Activated CD4-positive, alpha-beta T cell treated with anti-CD3 and anti-CD28 coated beads, Interleukin-2, amount 10 ng/mL, durations not matched to agents 24 days and 14 days (primary cell): ENCODE data around the gene TAS2R5. TPM values are rescaled to one million over a fixed set of nuclear protein-coding genes. Genes with fewer than 3 reads are reported as not detected.
A peak's percentile ranks its signal among the peaks of the same experiment; 100 is the strongest.
"Not testable (repeated sequence)": the region's sequence is repeated elsewhere in the genome, so short reads cannot be mapped to it uniquely, and the experiment has no call there.

Experiments
- DNase-seq: peaks from one replicate; pipeline ENCODE4 v3.0.0; 2022
- H3K27ac Mint-ChIP-seq: one replicate; pipeline ENCODE4 v1.8.0; 2022; ENCODE audit warnings: mild to moderate bottlenecking, mixed read lengths
- H3K27me3 Mint-ChIP-seq: one replicate; pipeline ENCODE4 v1.8.0; 2022; ENCODE audit warnings: mixed read lengths
- H3K36me3 Mint-ChIP-seq: one replicate; pipeline ENCODE4 v1.8.0; 2022; ENCODE audit warnings: low read depth, mild to moderate bottlenecking, mixed read lengths
- H3K4me1 Mint-ChIP-seq: one replicate; pipeline ENCODE4 v1.8.0; 2021; ENCODE audit warnings: mixed read lengths
- H3K4me3 Mint-ChIP-seq: one replicate; pipeline ENCODE4 v1.8.0; 2022; ENCODE audit warnings: mild to moderate bottlenecking, moderate library complexity, mixed read lengths
- H3K9me3 Mint-ChIP-seq: one replicate; pipeline ENCODE4 v1.8.0; 2021; ENCODE audit warnings: mixed read lengths
- intact Hi-C: fragments of 100-400 bp; cut with micrococcal nuclease; formaldehyde crosslinking; loops from one replicate; pipeline ENCODE4 v1.15.1; 2023
- total RNA-seq: library from RNA; stranded (reverse); gene quantifications from 2 replicates; pipeline ENCODE4 v1.2.3, GENCODE V29; 2022

Gene TAS2R5
- 0.89 and 1.0 TPM in 2 replicates for total RNA-seq

GRCh38 chr7:141789917-141790316 lies at the start of gene TAS2R5:
TAS2R5 (plus strand) TSS chr7:141790217; CDS start chr7:141790362, 145 bp downstream.
- no peaks in the 10 kb centered on the region for H3K36me3 Mint-ChIP-seq
- H3K9me3 Mint-ChIP-seq, result no peaks in the 10 kb centered on the region
- H3K27me3 Mint-ChIP-seq, result no peaks in the 10 kb centered on the region
- no peak within 1 kb of the TSS for H3K27ac Mint-ChIP-seq
- intact Hi-C loops, result no loop called here
- no peak within 1 kb of the TSS for H3K4me3 Mint-ChIP-seq
- peak; percentile 29 for DNase-seq
- no peaks in the 10 kb centered on the region for H3K4me1 Mint-ChIP-seq

- peaks cover 28% of the 10 kb centered on the region for H3K4me1 Mint-ChIP-seq
- H3K27ac Mint-ChIP-seq, result no peak overlapping the region
- intact Hi-C loops, result no loop called here
- no peaks in the 10 kb centered on the region for H3K9me3 Mint-ChIP-seq
- H3K27me3 Mint-ChIP-seq, result peaks cover 5% of the 10 kb centered on the region
- peaks cover 71% of the 10 kb centered on the region for H3K36me3 Mint-ChIP-seq
- no peak for DNase-seq
- no peak overlapping the region for H3K4me3 Mint-ChIP-seq
Measured at GRCh38 chr7:141742229-141742628, 47.8 kb upstream of the TAS2R5 start.

GRCh38 chr7:141744131-141744530 lies 45.9 kb upstream of the TAS2R5 start:
- no peak for DNase-seq
- peaks cover 18% of the 10 kb centered on the region for H3K4me1 Mint-ChIP-seq
- peaks cover 73% of the 10 kb centered on the region for H3K36me3 Mint-ChIP-seq
- H3K27ac Mint-ChIP-seq, result no peak overlapping the region
- H3K27me3 Mint-ChIP-seq, result no peaks in the 10 kb centered on the region
- intact Hi-C loops, result no loop called here
- H3K4me3 Mint-ChIP-seq, result no peak overlapping the region
- no peaks in the 10 kb centered on the region for H3K9me3 Mint-ChIP-seq

GRCh38 chr7:141748396-141748795 lies 41.6 kb upstream of the TAS2R5 start:
- no peak for DNase-seq
- Mint-ChIP-seq H3K4me3 (no peak overlapping the region), H3K27ac (no peak overlapping the region), H3K9me3 (peaks cover 17% of the 10 kb centered on the region), H3K36me3 (peaks cover 77% of the 10 kb centered on the region), H3K27me3 (no peaks in the 10 kb centered on the region), H3K4me1 (no peaks in the 10 kb centered on the region)
- intact Hi-C loops, result no loop called here

GRCh38 chr7:141751904-141752303 lies 38.1 kb upstream of the TAS2R5 start:
- H3K4me1 Mint-ChIP-seq, H3K27ac Mint-ChIP-seq, DNase-seq, intact Hi-C loops, H3K27me3 Mint-ChIP-seq, H3K4me3 Mint-ChIP-seq: not testable (repeated sequence)
- Mint-ChIP-seq H3K36me3 (peaks cover 78% of the 10 kb centered on the region), H3K9me3 (peaks cover 17% of the 10 kb centered on the region)

- DNase-seq, result no peak
- peaks cover 83% of the 10 kb centered on the region for H3K36me3 Mint-ChIP-seq
- no peaks in the 10 kb centered on the region for H3K4me1 Mint-ChIP-seq
- H3K27ac Mint-ChIP-seq, result no peak overlapping the region
- no peak overlapping the region for H3K4me3 Mint-ChIP-seq
- peaks cover 17% of the 10 kb centered on the region for H3K9me3 Mint-ChIP-seq
- intact Hi-C loops, result no loop called here
- H3K27me3 Mint-ChIP-seq, result no peaks in the 10 kb centered on the region
Measured at GRCh38 chr7:141752634-141753033, 37.4 kb upstream of the TAS2R5 start.

- no peaks in the 10 kb centered on the region for H3K4me1 Mint-ChIP-seq
- H3K27me3 Mint-ChIP-seq, result no peaks in the 10 kb centered on the region
- intact Hi-C loops, result loop anchor here (1.0 kb wide), 1 partner anchor 31 kb away; no protein-coding TSS in a partner anchor
- H3K27ac Mint-ChIP-seq, result no peak overlapping the region
- H3K36me3 Mint-ChIP-seq, result peaks cover 83% of the 10 kb centered on the region
- peak; percentile 65 for DNase-seq
- peaks cover 15% of the 10 kb centered on the region for H3K9me3 Mint-ChIP-seq
- no peak overlapping the region for H3K4me3 Mint-ChIP-seq
Measured at GRCh38 chr7:141754939-141755338, 35.1 kb upstream of the TAS2R5 start.

GRCh38 chr7:141763797-141764196 lies 26.2 kb upstream of the TAS2R5 start, which contains the start of gene TAS2R3:
TAS2R3 (plus strand) TSS chr7:141764097; CDS start chr7:141764159, 62 bp downstream.
- no peak within 1 kb of the TSS for H3K27ac Mint-ChIP-seq

GRCh38 chr7:141770083-141770583 lies 19.9 kb upstream of the TAS2R5 start:
- H3K4me3 Mint-ChIP-seq, H3K9me3 Mint-ChIP-seq, H3K4me1 Mint-ChIP-seq, H3K27ac Mint-ChIP-seq, intact Hi-C loops, H3K27me3 Mint-ChIP-seq, DNase-seq: not testable (repeated sequence)
- peaks cover 12% of the 10 kb centered on the region for H3K36me3 Mint-ChIP-seq

More at GRCh38 chr7:141763797-141764196, 26.2 kb upstream of the TAS2R5 start, which contains the start of gene TAS2R3:
- DNase-seq, result no peak
- no peaks in the 10 kb centered on the region for H3K27me3 Mint-ChIP-seq
- H3K4me1 Mint-ChIP-seq, result no peaks in the 10 kb centered on the region
- intact Hi-C loops, result no loop called here
- no peak within 1 kb of the TSS for H3K4me3 Mint-ChIP-seq
- H3K9me3 Mint-ChIP-seq, result no peaks in the 10 kb centered on the region
- peaks cover 39% of the 10 kb centered on the region for H3K36me3 Mint-ChIP-seq

- no peaks in the 10 kb centered on the region for H3K27me3 Mint-ChIP-seq
- intact Hi-C loops, result no loop called here
Measured at GRCh38 chr7:141776374-141776773, 13.6 kb upstream of the TAS2R5 start, which contains the start of gene TAS2R4. TAS2R4 (plus strand) TSS chr7:141776674; CDS start chr7:141778489, 1,815 bp downstream.

GRCh38 chr7:141785706-141786552 lies 4.1 kb upstream of the TAS2R5 start:
- intact Hi-C loops, result loop anchor here (1.0 kb wide), 2 partner anchors 31 to 132 kb away; no protein-coding TSS in a partner anchor
- Mint-ChIP-seq H3K4me1 (no peaks in the 10 kb centered on the region), H3K36me3 (no peaks in the 10 kb centered on the region), H3K27me3 (no peaks in the 10 kb centered on the region), H3K27ac (no peak overlapping the region), H3K9me3 (no peaks in the 10 kb centered on the region), H3K4me3 (no peak overlapping the region)
- DNase-seq, result peak; percentile 77

More at GRCh38 chr7:141776374-141776773, 13.6 kb upstream of the TAS2R5 start, which contains the start of gene TAS2R4:
- Mint-ChIP-seq H3K27ac (no peak within 1 kb of the TSS), H3K4me1 (no peaks in the 10 kb centered on the region), H3K9me3 (peaks cover 3% of the 10 kb centered on the region), H3K36me3 (peaks cover 30% of the 10 kb centered on the region), H3K4me3 (no peak within 1 kb of the TSS)
- DNase-seq, result no peak

GRCh38 chr7:141788296-141788695 lies 1.7 kb upstream of the TAS2R5 start:
- Mint-ChIP-seq H3K36me3 (no peaks in the 10 kb centered on the region), H3K27ac (no peak overlapping the region), H3K4me1 (no peaks in the 10 kb centered on the region), H3K9me3 (no peaks in the 10 kb centered on the region), H3K27me3 (no peaks in the 10 kb centered on the region), H3K4me3 (no peak overlapping the region)
- intact Hi-C loops, result no loop called here
- peak; percentile 37 for DNase-seq

- Mint-ChIP-seq H3K4me3 (no peak overlapping the region), H3K4me1 (no peaks in the 10 kb centered on the region), H3K27ac (no peak overlapping the region), H3K36me3 (no peaks in the 10 kb centered on the region), H3K9me3 (no peaks in the 10 kb centered on the region), H3K27me3 (no peaks in the 10 kb centered on the region)
- intact Hi-C loops, result no loop called here
- DNase-seq, result peak; percentile 34
Measured at GRCh38 chr7:141792526-141792925, 2.5 kb downstream of the TAS2R5 start.

GRCh38 chr7:141820067-141820466 lies 30.1 kb downstream of the TAS2R5 start:
- Mint-ChIP-seq H3K36me3 (no peaks in the 10 kb centered on the region), H3K4me1 (no peaks in the 10 kb centered on the region), H3K9me3 (peaks cover 18% of the 10 kb centered on the region), H3K4me3 (no peak overlapping the region), H3K27ac (no peak overlapping the region), H3K27me3 (no peaks in the 10 kb centered on the region)
- intact Hi-C loops, result no loop called here
- no peak for DNase-seq
